Measurements from ENCODE around the gene ZMPSTE24.
"Not testable (repeated sequence)": the region's sequence is repeated elsewhere in the genome, so short reads cannot be mapped to it uniquely, and the experiment has no call there.

The ZMPSTE24 gene

GRCh38 chr1:40306296-40306695, 48.3 kb downstream of the ZMPSTE24 start:
- DNase-seq = no peak

GRCh38 chr1:40307186-40307585, 49.1 kb downstream of the ZMPSTE24 start:
- DNase-seq = no peak

- DNase-seq = no peak
Measured at GRCh38 chr1:40308036-40308727, 50.1 kb downstream of the ZMPSTE24 start.

- no peak for DNase-seq
Measured at GRCh38 chr1:40309374-40310128, 51.5 kb downstream of the ZMPSTE24 start.

DNA sequence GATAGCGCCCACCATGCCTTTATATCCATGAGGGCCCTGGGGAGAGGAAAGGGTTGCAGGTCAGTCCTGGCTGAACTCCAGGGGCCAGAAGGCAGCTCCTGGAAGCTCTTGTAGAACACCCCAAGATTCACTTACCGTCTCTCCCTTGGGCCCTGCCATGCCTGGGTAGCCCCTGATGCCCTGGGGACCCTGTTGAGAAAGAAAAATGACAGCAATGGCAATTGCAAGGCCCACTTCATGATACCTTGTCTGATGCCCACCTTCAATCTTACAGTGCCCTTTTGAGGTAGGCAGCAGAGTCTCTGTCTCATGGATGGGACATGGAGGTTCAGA, 52.1 kb downstream of the ZMPSTE24 start:
- DNase-seq = no peak

DNA sequence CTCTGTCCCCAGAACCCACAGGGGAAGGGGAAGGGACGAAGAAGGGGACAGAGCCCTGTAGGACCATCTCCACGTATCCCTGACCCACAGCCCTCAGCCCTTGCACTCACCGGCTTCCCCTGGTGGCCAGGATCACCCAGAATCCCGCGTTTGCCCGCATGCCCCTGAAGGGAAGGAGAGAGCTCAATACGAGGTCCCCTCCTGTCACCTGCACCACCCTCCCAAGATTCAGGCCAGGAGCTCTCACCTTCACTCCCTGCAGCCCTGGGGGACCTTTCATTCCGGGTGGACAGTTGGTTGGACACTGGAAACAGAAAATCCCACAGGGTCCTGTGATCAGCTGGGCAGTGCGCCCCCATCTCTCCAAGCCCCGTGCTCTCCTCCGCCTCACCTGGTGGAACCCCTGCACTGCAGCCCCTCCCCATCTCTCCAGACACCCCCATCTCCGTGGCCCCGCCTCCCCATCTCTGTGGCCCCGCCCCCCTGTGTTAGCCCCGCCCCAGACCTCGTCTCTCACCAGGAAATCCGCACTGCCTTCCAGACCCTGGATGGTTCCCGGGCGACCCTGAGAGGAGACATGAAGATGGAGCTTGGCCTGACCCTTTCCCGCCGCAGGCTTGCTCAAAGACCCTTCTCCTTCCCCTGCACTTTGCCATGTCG, 53.1 kb downstream of the ZMPSTE24 start:
- no peak for DNase-seq

- no peak for DNase-seq
Measured at GRCh38 chr1:40311692-40312091, 53.7 kb downstream of the ZMPSTE24 start.

- DNase-seq = peak; percentile 35
Measured at GRCh38 chr1:40312238-40313205, 54.5 kb downstream of the ZMPSTE24 start.

GRCh38 chr1:40313329-40313957, 55.4 kb downstream of the ZMPSTE24 start:
- DNase-seq = no peak

- no peak for DNase-seq
Measured at GRCh38 chr1:40313958-40314720, 56.1 kb downstream of the ZMPSTE24 start.

- DNase-seq = no peak
Measured at GRCh38 chr1:40314721-40315238, 56.7 kb downstream of the ZMPSTE24 start.

DNA sequence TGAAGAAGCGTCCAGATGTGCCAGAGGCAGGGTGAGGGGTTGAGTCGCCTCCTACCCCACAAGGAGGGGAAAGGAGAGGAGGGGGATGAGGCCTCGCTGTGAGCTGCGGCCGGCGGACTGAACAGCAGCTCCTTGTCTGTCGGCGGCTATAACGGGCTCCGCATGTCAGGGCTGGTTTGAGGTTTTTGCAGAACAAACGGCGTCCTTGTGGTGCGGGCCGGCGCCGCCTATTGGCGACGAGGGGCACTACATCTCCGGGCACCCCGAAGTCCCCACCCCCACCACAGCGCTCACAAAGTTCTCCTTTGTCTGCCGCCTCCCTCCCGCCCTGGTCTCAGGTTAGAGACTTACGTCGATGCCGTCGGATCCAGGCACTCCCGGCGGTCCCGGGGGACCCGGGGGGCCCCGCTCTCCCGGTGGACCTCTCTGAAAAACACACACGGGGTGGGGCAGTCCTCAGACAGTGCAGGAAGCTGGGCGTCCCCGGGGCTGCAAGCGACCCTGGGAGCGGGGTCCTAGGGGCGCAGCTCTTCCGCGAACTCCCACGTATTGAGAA, 57.3 kb downstream of the ZMPSTE24 start:
- peak; percentile 89 for DNase-seq

DNA sequence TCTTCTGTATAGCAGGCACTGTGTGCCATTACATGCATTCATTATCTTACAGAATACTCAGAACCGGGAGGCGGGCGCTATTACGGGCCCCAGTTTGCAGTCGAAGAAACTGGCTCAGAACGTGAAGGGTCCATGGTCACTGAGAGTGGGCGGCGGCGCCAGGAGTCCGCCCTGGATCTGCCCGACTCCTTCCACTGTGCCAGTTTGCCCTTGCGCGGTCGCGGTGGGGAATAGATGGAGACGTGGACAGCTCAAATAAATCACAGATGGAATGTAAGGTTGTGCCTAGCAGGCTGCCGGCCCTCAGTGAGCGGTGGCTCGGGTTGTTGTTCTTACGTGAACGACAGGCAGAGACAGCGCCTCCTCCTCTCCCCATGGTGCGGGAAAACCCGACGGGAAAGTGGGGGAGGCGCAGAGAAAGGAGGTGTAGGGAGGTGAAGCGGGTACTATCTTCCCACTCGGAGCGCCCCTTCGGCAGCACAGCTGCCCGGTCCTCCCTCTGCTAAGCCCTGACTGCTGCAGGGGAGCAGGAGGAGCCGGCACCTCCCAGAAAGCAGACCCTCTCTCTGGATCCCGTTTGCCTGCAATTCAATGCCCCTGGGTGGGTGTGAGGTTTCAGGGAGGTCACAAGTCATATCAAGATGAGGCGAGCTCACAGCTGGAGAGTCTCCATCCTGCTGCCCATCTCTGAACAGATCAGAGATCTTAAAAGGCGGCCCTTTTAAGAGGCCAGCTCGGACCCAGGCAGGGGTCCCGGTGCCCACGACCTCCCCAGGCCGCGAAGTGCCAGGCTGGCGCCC, 58.0 kb downstream of the ZMPSTE24 start:
- peak; percentile 50 for DNase-seq

DNA sequence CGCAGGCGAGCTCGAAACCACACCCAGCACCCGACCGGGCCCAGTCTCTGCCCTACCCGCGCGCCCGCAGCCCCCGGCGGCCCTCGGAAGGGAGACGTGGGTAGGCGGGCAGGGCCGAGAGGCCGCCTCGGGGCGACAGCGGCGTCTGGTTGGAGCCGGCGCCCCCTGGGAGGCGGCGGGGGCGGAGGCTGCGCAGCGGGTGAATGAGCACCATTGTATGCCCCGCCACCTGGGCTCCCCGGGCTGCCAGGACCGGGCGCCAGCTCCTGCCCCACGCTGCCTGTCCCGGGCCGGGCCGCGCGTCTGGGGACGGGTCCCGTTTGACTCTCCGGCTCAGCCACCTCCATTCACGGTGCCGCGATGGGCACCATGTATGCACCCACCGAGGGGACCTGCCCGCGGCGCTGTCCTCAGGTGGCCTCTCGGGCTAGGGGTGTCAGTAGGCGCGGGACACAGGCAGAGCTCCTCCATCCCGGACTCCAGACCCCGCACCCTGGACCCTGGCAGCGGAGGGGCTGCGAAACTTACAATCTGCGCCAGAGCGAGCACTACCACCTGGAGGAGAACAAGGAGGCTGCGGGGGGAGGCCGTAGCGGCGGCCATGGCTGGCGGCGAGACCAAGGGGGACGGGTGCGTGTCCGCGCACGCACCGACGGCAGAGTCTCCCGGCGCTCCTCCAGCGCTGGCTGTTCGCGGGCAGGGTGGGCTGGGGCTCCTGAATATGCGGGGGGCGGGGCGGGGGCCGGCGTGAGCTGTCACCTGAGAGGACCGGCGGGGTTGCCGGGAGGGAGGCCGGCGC, 58.8 kb downstream of the ZMPSTE24 start, which contains the start of gene COL9A2:
TSS of gene COL9A2 (minus strand) at position 692 of the 799 bp plus-strand sequence. CDS start at position 603, 89 bp downstream.
- peak; percentile 76 for DNase-seq

GRCh38 chr1:40317394-40318074, 59.5 kb downstream of the ZMPSTE24 start:
- DNase-seq = no peak

- no peak for DNase-seq
Measured at GRCh38 chr1:40318476-40318875, 60.4 kb downstream of the ZMPSTE24 start.

GRCh38 chr1:40318970-40319621, 61.1 kb downstream of the ZMPSTE24 start:
- DNase-seq = no peak

GRCh38 chr1:40331403-40331802, 73.4 kb downstream of the ZMPSTE24 start:
- not testable (repeated sequence) for DNase-seq

All from CD4-positive, alpha-beta T cell treated with Interleukin-17A for 4 hours (primary cell).